Measurements from ENCODE around the gene CASD1. TPM values are rescaled to one million over a fixed set of nuclear protein-coding genes. Genes with fewer than 3 reads are reported as not detected.

The CASD1 gene
- total RNA-seq, 8 experiments from 2014 or later, result 10.0 to 49.5 (median 30.4) TPM

DNA sequence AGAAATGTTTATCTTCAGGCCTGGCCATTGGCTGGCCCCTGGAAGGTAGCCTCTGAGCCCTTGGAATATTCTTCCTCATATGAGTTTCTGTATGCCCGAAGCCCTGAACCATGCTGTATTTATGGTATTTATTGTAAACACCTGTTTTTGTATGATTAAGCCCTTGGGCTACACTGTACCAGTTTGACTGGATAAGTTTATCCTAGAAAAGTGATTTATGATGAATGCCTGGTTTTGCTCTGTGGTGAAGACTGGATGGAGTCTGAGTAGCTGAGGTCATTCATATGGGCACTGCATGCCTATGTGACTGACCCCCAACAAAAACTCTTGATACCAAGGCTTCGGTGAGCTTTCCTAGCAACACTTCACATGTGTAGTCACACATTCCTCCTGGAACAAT is 66.7 kb downstream of the CASD1 start:
- 40 to 100% (median 70%) methylated on average over 1 to 2 of the region's 2 CpGs; no CpG with 5 or more reads in 1 of the 10 experiments for WGBS, 10 experiments
- Histone ChIP-seq H3K27ac (no peak overlapping the region), H3K4me3 (no peak overlapping the region), H3K4me1 (replicated peaks in 1 of 2) (no peaks in the 10 kb centered on the region)
- in situ Hi-C loops (cut with MboI; ENCODE audit: low pct_unique_long_range_greater_than_20kb in 2 of 9, low sequenced_read_pairs in 9 of 9, unreplicated experiment in 9 of 9), result no loop called here
- ATAC-seq (replicated peaks in 6 of 8), result no peak

DNA sequence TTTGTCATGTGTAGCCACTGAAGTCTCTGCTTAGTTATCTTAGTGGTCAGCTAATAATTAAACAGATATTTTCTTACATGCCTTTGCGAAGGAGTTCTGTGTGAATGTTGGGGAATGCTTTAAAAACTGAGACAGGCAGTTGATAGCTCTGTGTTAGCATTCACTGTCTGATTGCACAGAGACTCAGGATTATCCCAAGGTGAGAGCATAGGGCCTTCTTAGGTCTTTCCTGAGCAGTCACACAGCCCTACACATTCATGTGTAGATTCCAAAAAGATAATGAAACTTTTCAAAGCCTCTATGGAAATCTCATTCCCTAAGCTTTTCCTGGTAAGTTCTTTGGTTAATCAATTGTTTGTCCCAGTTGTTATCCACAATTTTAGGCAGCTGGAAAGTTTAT is 67.7 kb downstream of the CASD1 start:
- in situ Hi-C loops (cut with MboI; ENCODE audit: low pct_unique_long_range_greater_than_20kb in 2 of 9, low sequenced_read_pairs in 9 of 9, unreplicated experiment in 9 of 9), result no loop called here
- 0 to 100% (median 80%) methylated on average over 1 of the region's 1 CpG; no CpG with 5 or more reads in 5 of the 10 experiments for WGBS, 10 experiments
- Histone ChIP-seq H3K4me3 (no peak overlapping the region), H3K27ac (no peak overlapping the region), H3K4me1 (replicated peaks in 1 of 2) (no peaks in the 10 kb centered on the region)
- ATAC-seq (replicated peaks in 6 of 8), result no peak

DNA sequence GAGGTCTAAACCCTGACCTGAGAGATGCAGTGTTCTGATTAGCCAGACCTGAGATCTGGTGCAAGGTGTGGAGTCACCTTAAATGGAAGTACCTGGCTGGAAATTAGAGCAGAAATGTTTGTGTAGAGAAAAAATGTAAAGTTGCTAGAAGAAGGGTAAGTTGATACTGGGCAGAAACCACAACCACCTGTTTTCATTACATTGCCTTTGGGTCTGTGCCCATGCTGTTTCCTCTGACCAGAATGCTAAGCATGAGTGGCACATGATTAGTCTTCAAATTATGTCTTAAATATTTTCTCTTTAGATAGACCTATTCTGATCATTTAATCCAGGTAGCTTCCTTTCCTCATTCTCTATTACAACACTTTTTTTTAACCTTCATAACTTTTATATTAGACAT is 69.0 kb downstream of the CASD1 start:
- Histone ChIP-seq H3K4me3 (no peak overlapping the region), H3K4me1 (replicated peaks in 1 of 2) (no peaks in the 10 kb centered on the region), H3K27ac (no peak overlapping the region)
- in situ Hi-C loops (cut with MboI; ENCODE audit: low pct_unique_long_range_greater_than_20kb in 2 of 9, low sequenced_read_pairs in 9 of 9, unreplicated experiment in 9 of 9), result no loop called here
- ATAC-seq (replicated peaks in 6 of 8), result no peak

DNA sequence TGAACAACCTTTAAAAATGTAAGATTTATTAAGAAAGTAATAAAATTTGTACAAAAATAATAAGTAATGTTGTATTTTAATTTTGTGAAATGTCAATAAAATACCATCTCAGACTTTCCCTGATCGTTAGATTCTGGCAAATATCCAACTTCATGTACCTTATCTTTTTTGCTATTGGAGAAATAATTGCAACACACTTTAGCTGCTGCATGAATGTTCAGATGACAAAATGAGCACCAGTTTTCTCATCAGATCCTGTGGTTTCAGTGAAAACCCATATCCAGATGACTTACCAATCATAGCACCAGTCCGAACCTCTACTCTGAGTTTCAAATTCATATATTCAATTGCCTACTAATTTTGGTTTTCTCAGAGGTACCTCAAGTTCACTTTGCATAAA is 69.9 kb downstream of the CASD1 start:
- Histone ChIP-seq H3K4me1 (replicated peaks in 1 of 2) (no peaks in the 10 kb centered on the region), H3K4me3 (no peak overlapping the region), H3K27ac (no peak overlapping the region)
- WGBS, 10 experiments, result 75 to 100% (median 93%) methylated on average over 1 to 2 of the region's 2 CpGs
- no peak for ATAC-seq (replicated peaks in 6 of 8)
- in situ Hi-C loops (cut with MboI; ENCODE audit: low pct_unique_long_range_greater_than_20kb in 2 of 9, low sequenced_read_pairs in 9 of 9, unreplicated experiment in 9 of 9), result no loop called here

DNA sequence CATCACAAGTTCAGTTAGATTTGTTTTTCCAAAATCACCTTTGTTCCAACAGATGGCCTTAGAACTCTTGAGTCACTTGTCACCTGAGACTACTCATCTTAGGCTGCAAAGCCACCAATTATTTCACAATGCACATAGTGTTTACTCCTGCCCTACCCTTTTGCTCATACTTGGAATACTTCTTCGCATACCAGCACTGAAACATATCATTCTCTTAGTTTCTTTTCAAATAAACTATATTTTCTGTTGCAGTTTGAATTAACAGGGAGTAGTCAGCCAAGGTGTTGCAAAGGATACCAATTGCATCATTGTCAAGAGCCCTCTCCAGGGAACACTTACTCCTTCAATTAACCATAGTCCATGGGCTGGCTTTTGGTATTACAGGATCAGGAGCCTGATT is 71.0 kb downstream of the CASD1 start:
- peak in 2 of 8 experiments; percentile 22 to 45 for ATAC-seq (replicated peaks in 6 of 8)
- WGBS, 10 experiments, result 0 to 100% (median 89%) methylated on average over 1 of the region's 1 CpG; no CpG with 5 or more reads in 1 of the 10 experiments
- no peak overlapping the region for H3K4me3 ChIP-seq
- H3K27ac ChIP-seq, result no peak overlapping the region
- no peaks in the 10 kb centered on the region for H3K4me1 ChIP-seq (replicated peaks in 1 of 2)
- in situ Hi-C loops (cut with MboI; ENCODE audit: low pct_unique_long_range_greater_than_20kb in 2 of 9, low sequenced_read_pairs in 9 of 9, unreplicated experiment in 9 of 9), result no loop called here

DNA sequence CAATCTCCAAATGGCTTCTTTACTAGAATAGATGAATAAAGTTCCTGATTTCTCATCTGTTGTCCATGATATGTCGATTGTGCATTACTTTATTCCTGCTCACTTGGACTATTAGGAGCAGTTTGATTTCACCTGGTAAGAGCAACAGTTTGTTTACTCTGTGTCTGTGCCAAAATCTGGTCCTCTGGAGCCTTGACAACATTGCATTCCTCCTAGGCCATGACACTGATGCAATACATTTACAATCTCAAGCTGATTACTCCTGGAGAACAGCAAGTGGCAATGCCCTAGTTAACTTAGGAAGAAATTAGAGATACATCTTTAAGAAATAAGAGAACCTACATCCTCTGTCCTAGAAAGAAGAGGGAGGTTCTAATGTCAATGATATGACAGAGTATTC is 74.5 kb downstream of the CASD1 start:
- Histone ChIP-seq H3K4me3 (no peak overlapping the region), H3K27ac (no peak overlapping the region), H3K4me1 (replicated peaks in 1 of 2) (no peaks in the 10 kb centered on the region)
- peak in 1 of 8 experiments; percentile 53 for ATAC-seq (replicated peaks in 6 of 8)
- 83 to 100% (median 100%) methylated on average over 1 of the region's 1 CpG; no CpG with 5 or more reads in 2 of the 10 experiments for WGBS, 10 experiments
- in situ Hi-C loops (cut with MboI; ENCODE audit: low pct_unique_long_range_greater_than_20kb in 2 of 9, low sequenced_read_pairs in 9 of 9, unreplicated experiment in 9 of 9), result no loop called here

DNA sequence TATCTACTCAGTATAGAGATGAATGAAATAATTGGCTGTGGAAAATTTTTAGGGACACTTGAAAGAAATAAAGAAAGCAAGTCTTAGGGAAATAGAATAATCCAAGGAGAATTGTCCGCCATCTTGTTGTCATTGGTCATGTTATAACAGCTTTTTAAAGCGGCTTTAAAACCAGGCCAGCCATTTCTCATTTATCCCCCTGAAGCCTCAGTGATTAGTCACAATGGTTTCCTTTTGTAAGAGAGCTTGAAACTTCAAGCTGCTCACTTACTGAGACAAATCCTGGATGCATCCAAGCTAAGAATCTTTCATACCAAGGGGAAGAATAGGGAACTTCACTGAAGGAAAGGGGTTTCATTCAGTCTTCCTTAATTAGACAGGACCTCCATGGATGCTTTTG is 78.5 kb downstream of the CASD1 start:
- 75 to 100% (median 100%) methylated on average over 1 to 2 of the region's 2 CpGs for WGBS, 10 experiments
- in situ Hi-C loops (cut with MboI; ENCODE audit: low pct_unique_long_range_greater_than_20kb in 2 of 9, low sequenced_read_pairs in 9 of 9, unreplicated experiment in 9 of 9), result no loop called here
- Histone ChIP-seq H3K27ac (no peak overlapping the region), H3K4me3 (no peak overlapping the region), H3K4me1 (replicated peaks in 1 of 2) (no peaks in the 10 kb centered on the region)
- no peak for ATAC-seq (replicated peaks in 6 of 8)

DNA sequence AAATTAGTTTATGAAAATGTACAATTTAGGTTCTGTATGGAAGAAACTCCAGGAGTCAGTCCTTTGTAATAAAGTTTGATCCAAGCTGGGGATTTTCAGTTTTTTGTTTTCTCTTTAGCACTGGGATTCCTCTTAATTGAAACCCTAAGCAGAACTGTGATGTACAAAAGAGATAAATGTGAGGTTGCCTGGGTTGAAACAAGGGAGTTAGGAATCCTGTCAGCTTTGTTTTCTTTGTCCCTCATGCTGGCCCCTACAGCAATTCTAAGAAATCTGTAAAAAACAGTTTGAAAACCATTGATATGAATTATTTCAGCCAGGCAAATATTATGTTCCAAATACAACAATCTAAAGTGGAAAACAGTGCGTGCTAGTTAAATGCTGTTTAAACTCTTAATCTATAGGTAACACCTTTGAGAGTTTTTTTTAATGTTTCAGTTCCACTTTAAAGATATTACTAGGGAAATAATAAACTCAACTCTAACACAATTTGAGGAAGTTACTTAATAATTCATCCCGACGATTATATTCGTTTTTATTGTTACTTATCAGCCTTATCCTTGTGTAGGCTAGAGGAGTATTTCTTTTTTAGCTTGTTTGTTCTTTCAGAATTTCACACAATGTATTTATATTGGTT is 81.0 kb downstream of the CASD1 start:
- H3K27ac ChIP-seq, result no peak overlapping the region
- no peak overlapping the region for H3K4me3 ChIP-seq
- 75 to 100% (median 97%) methylated on average over 1 to 4 of the region's 4 CpGs; no CpG with 5 or more reads in 1 of the 10 experiments for WGBS, 10 experiments
- H3K4me1 ChIP-seq (replicated peaks in 1 of 2), result peaks cover 0 to 1% of the 10 kb centered on the region in 2 donors
- in situ Hi-C loops (cut with MboI; ENCODE audit: low pct_unique_long_range_greater_than_20kb in 2 of 9, low sequenced_read_pairs in 9 of 9, unreplicated experiment in 9 of 9), result no loop called here
- ATAC-seq (replicated peaks in 6 of 8), result peak in 1 of 8 experiments; percentile 49

DNA sequence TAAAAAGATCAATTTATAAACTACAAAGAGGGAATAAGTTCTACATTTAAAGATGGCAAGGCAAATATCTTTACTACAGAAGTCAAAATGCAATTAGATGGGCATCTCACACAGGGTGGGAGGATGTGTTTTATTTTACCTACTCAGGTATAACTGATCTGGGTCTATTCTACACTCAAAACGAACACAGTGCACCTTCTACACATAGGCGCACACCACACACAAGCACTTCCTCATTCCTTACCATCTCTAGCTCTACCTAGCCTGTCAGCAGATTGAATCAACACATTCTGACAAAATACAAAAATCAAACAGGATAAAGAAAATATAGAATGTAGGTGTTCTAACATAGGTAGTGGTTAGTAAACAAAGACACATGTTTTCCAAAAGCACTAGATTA is 81.6 kb downstream of the CASD1 start:
- H3K4me1 ChIP-seq (replicated peaks in 1 of 2), result peaks cover 0 to 7% of the 10 kb centered on the region in 2 donors
- 0 to 100% (median 92%) methylated on average over 1 to 2 of the region's 2 CpGs; no CpG with 5 or more reads in 3 of the 10 experiments for WGBS, 10 experiments
- no peak overlapping the region for H3K4me3 ChIP-seq
- in situ Hi-C loops (cut with MboI; ENCODE audit: low pct_unique_long_range_greater_than_20kb in 2 of 9, low sequenced_read_pairs in 9 of 9, unreplicated experiment in 9 of 9), result no loop called here
- H3K27ac ChIP-seq, result no peak overlapping the region
- ATAC-seq (replicated peaks in 6 of 8), result no peak

DNA sequence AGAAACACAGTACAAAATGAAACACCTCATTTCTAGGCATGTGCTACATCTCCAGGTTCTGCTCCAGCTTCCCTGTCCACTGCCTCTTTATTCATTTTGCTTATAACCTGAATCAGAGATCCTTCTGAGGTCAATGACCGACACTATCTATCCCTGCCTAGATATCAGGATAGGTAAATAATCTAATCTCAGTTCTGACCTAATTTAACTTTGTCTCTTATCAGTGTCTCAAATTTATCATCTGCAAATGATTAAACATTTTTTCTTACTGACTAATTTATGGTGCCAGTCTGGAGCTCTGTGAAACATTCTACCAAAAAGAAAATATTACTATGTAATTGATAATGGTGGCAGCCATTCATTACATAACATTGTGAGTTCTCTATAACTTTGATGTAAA is 85.3 kb downstream of the CASD1 start:
- WGBS, 10 experiments, result 57 to 100% (median 87%) methylated on average over 1 of the region's 1 CpG; no CpG with 5 or more reads in 4 of the 10 experiments
- ATAC-seq (replicated peaks in 6 of 8), result no peak
- no peak overlapping the region for H3K27ac ChIP-seq
- in situ Hi-C loops (cut with MboI; ENCODE audit: low pct_unique_long_range_greater_than_20kb in 2 of 9, low sequenced_read_pairs in 9 of 9, unreplicated experiment in 9 of 9), result no loop called here
- H3K4me3 ChIP-seq, result no peak overlapping the region
- peaks cover 0 to 11% of the 10 kb centered on the region in 2 donors for H3K4me1 ChIP-seq (replicated peaks in 1 of 2)

DNA sequence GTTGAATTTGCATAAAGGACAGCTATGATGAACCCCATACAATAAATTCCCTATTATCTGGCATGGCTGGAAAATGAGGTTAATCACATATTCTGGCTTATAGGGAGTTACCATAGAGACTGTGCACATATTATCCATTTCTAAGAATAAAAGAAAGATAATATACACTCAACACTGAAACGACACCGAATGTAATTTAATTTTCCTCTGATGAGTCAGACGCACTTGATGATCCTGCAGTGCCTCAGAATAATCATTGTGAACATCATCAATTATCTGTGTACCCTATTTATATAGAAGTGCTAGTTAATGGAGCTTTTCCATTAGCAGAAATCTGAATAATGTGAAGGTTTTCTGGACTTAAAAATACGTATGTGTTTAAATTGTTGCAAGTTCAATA is 86.1 kb downstream of the CASD1 start:
- 33 to 89% (median 79%) methylated on average over 1 to 4 of the region's 4 CpGs; no CpG with 5 or more reads in 1 of the 10 experiments for WGBS, 10 experiments
- Histone ChIP-seq H3K4me1 (replicated peaks in 1 of 2) (peaks cover 0 to 11% of the 10 kb centered on the region in 2 donors), H3K4me3 (no peak overlapping the region), H3K27ac (no peak overlapping the region)
- peak in 5 of 8 experiments; percentile 63 to 96 (median 94) for ATAC-seq (replicated peaks in 6 of 8)
- in situ Hi-C loops (cut with MboI; ENCODE audit: low pct_unique_long_range_greater_than_20kb in 2 of 9, low sequenced_read_pairs in 9 of 9, unreplicated experiment in 9 of 9), result no loop called here

DNA sequence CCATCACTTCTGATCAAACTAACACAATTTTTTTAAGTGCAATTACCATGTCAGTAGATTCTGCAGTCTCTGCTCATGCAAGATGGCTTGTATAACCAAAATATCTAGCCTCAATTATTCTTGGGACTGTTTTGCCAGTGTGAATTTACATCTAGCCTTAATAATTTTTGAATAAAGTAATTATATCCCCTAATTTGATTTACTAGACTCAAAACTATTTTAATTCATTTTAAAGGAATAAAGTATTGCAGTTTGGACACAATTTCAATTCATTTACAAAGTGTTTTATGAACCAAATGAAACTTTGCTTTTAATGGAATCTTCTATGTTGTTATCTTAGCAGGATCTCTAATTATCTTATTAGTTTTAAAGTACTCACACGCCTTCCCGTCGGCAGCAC is 90.7 kb downstream of the CASD1 start:
- Histone ChIP-seq H3K27ac (no peak overlapping the region), H3K4me1 (replicated peaks in 1 of 2) (peaks cover 0 to 11% of the 10 kb centered on the region in 2 donors), H3K4me3 (no peak overlapping the region)
- in situ Hi-C loops (cut with MboI; ENCODE audit: low pct_unique_long_range_greater_than_20kb in 2 of 9, low sequenced_read_pairs in 9 of 9, unreplicated experiment in 9 of 9), result no loop called here
- no peak for ATAC-seq (replicated peaks in 6 of 8)
- 80 to 100% (median 93%) methylated on average over 1 to 3 of the region's 3 CpGs; no CpG with 5 or more reads in 2 of the 10 experiments for WGBS, 10 experiments

DNA sequence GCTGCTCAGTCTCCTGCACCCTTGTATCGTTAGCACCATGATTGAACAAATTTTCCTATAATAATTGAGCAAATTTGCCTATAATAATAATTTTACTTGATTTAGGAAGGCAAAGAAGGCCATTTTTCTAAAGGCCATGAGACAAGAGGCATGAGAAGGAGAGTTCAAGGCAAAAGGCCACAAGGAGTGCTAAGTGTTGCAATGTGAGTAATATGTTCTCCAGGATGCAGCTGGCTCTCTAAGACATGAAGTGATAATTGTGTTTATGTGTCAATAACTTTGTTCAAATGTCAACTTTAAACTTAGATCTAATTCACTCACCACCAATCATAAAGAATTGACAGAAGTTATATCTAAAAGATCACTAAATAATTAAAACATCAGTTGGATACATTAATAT is 92.6 kb downstream of the CASD1 start:
- no peak for ATAC-seq (replicated peaks in 6 of 8)
- in situ Hi-C loops (cut with MboI; ENCODE audit: low pct_unique_long_range_greater_than_20kb in 2 of 9, low sequenced_read_pairs in 9 of 9, unreplicated experiment in 9 of 9), result no loop called here
- no peak overlapping the region for H3K4me3 ChIP-seq
- 83 to 100% (median 100%) methylated on average over 1 of the region's 1 CpG; no CpG with 5 or more reads in 3 of the 10 experiments for WGBS, 10 experiments
- no peak overlapping the region for H3K27ac ChIP-seq
- H3K4me1 ChIP-seq (replicated peaks in 1 of 2), result no peaks in the 10 kb centered on the region

DNA sequence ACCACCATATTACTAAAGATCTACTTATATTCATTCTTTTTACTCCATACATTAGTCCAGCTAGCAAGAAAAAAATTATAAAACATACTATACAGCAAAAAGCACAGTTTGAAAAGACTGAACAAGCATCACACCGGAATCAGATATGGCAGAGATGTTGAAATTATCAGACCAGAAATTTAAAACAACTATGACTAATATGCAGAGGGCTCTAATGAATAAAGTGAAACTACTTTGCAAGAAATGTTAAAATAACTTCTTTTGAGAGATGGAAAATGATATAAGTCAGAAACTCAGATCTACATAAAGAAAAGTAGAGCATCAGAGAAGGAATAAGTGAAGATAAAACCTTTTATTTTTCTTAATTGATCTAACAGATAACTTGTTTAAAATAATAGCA is 95.4 kb downstream of the CASD1 start:
- WGBS, 10 experiments, result 67 to 100% (median 100%) methylated on average over 1 of the region's 1 CpG; no CpG with 5 or more reads in 2 of the 10 experiments
- Histone ChIP-seq H3K4me3 (no peak overlapping the region), H3K4me1 (replicated peaks in 1 of 2) (no peaks in the 10 kb centered on the region), H3K27ac (no peak overlapping the region)
- in situ Hi-C loops (cut with MboI; ENCODE audit: low pct_unique_long_range_greater_than_20kb in 2 of 9, low sequenced_read_pairs in 9 of 9, unreplicated experiment in 9 of 9), result no loop called here
- ATAC-seq (replicated peaks in 6 of 8), result peak in 1 of 8 experiments; percentile 54
